Astrocyte of the cerebellum (primary cell): ENCODE measurements around the gene SH3GL3.

Source experiments
- DNase-seq: peaks from one replicate; pipeline ENCODE4 v3.0.0-alpha.2; 2011; ENCODE audit warnings: low read depth
- H3K4me3 ChIP-seq: 2 replicates; pipeline ENCODE4 v1.5.1; 2011; ENCODE audit warnings: mild to moderate bottlenecking, low read depth, low read length, moderate library complexity
- CTCF ChIP-seq: IDR thresholded peaks from 2 replicates; pipeline ENCODE4 v1.5.1; 2012; ENCODE audit warnings: low read length, low read depth, moderate library complexity, mild to moderate bottlenecking; ENCODE audit errors: missing control alignments
- in situ Hi-C: cut with HindIII; loops from 2 replicates; pipeline ENCODE4 v1.10.0; 2017; ENCODE audit warnings: low sequenced_read_pairs

SH3GL3 gene

GRCh38 chr15:83471307-83471866, 24.2 kb downstream of the SH3GL3 start:
- H3K4me3 ChIP-seq: no peak overlapping the region
- no peak for TF ChIP-seq CTCF
- in situ Hi-C loops: no loop called here
- no peak for DNase-seq

GRCh38 chr15:83472151-83472550, 25.0 kb downstream of the SH3GL3 start:
- TF ChIP-seq CTCF: no peak
- in situ Hi-C loops: no loop called here
- no peak for DNase-seq
- H3K4me3 ChIP-seq: no peak overlapping the region

GRCh38 chr15:83472797-83473196, 25.7 kb downstream of the SH3GL3 start:
- no peak for TF ChIP-seq CTCF
- in situ Hi-C loops: no loop called here
- H3K4me3 ChIP-seq: no peak overlapping the region
- no peak for DNase-seq

GRCh38 chr15:83474578-83474977, 27.4 kb downstream of the SH3GL3 start:
- no peak for DNase-seq
- H3K4me3 ChIP-seq: no peak overlapping the region
- in situ Hi-C loops: no loop called here
- no peak for TF ChIP-seq CTCF

GRCh38 chr15:83475551-83475950, 28.4 kb downstream of the SH3GL3 start:
- no peak overlapping the region for H3K4me3 ChIP-seq
- DNase-seq: no peak
- in situ Hi-C loops: no loop called here
- TF ChIP-seq CTCF: no peak

GRCh38 chr15:83476066-83476465, 28.9 kb downstream of the SH3GL3 start:
- TF ChIP-seq CTCF: no peak
- no peak for DNase-seq
- in situ Hi-C loops: no loop called here
- no peak overlapping the region for H3K4me3 ChIP-seq

DNA sequence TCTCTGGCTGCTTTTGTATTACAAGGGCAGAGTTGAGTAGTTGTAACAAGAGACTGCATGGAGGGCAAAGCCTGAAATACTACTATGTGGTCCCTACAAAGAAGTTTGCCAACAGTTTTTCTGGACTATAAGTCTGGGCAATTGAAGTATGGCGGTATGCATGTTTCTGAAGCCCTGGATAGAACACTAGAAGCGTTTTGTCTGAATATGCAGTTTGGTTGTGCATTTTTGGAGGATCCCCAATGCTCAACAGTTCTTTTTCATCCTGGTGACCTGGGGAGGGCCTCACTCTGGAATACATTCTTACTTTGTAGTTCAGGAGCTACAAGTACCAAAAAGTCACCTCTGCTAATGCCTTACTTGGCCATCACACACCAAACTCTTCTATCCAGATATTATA, 29.6 kb downstream of the SH3GL3 start:
- TF ChIP-seq CTCF: no peak
- H3K4me3 ChIP-seq: no peak overlapping the region
- in situ Hi-C loops: no loop called here
- DNase-seq: no peak
